A549 (cell line): ENCODE measurements around the gene SHISA3.

Experiments
- CBX2 ChIP-seq: fragments of 200-600 bp; sonication (generic); IDR thresholded peaks from 2 replicates; pipeline ENCODE4 v1.6.1; 2016; ENCODE audit warnings: low read depth, mild to moderate bottlenecking, borderline replicate concordance
- CHD4 ChIP-seq: fragments of 200-600 bp; sonication (generic); IDR thresholded peaks from 2 replicates; pipeline ENCODE4 v1.6.1; 2016; ENCODE audit warnings: antibody characterized with exemption, mild to moderate bottlenecking, borderline replicate concordance
- EP300 ChIP-seq, 2 experiments: fragments of >200 bp; sonication (Bioruptor Twin); formaldehyde crosslinking; IDR thresholded peaks; 2 replicates in 1 of 2; 3 replicates in 1 of 2; pipeline ENCODE4 v1.6.1; 2016 to 2017
- HOXB5 ChIP-seq: fragments of 250-450 bp; sonication (Bioruptor Pico); IDR thresholded peaks from 2 replicates; pipeline ENCODE4 v1.5.0; 2020; ENCODE audit warnings: mild to moderate bottlenecking, moderate library complexity
- PHF8 ChIP-seq: fragments of 200-600 bp; sonication (generic); IDR thresholded peaks from 2 replicates; pipeline ENCODE4 v1.6.1; 2016; ENCODE audit warnings: low read depth, mild to moderate bottlenecking, antibody characterized with exemption, moderate library complexity, borderline replicate concordance
- RCOR1 ChIP-seq: fragments of 150-350 bp; IDR thresholded peaks from 2 replicates; pipeline ENCODE4 v1.6.1; 2014; ENCODE audit warnings: antibody characterized with exemption, low read length, low read depth
- SREBF2 ChIP-seq: fragments of 450-650 bp; IDR thresholded peaks from 2 replicates; pipeline ENCODE4 v1.6.1; 2014; ENCODE audit warnings: mild to moderate bottlenecking, moderate library complexity
- TF ChIP-seq, protein P1 (sequence below): fragments of 200-600 bp; sonication (generic); IDR thresholded peaks from 2 replicates; pipeline ENCODE4 v1.6.1; 2016; ENCODE audit warnings: antibody characterized with exemption, mild to moderate bottlenecking, moderate library complexity
- TF ChIP-seq, protein P2 (sequence below): fragments of >200 bp; sonication (Bioruptor Twin); formaldehyde crosslinking; IDR thresholded peaks from 3 replicates; pipeline ENCODE4 v1.5.1; 2016

DNA sequence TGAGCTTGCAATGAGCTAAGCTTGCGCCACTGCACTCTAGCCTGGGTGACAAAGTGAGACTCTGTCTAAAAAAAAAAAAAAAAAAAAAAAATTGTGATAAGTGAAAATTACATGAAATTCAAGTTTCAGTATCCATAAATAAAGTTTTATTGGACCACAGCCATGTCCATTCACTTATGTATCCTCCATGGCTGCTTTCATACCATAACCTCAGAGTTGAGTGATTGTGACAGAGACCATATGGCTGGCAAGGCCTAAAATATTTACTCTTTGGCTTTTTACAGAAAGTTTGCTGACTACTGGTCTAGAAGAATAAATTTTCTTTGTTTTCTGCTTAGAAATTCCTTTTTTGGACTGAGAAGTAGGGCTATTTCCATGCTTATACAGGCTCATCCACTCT lies 11.8 kb upstream of the SHISA3 start:
- TF ChIP-seq EP300 (IDR thresholded peaks at IDR 0.05) (no peak), CHD4 (no peak), RCOR1 (no peak), SREBF2 (no peak), CBX2 (no peak), PHF8 (no peak), HOXB5 (CRISPR knock-in tag) (no peak)
- TF ChIP-seq, protein P1, sequence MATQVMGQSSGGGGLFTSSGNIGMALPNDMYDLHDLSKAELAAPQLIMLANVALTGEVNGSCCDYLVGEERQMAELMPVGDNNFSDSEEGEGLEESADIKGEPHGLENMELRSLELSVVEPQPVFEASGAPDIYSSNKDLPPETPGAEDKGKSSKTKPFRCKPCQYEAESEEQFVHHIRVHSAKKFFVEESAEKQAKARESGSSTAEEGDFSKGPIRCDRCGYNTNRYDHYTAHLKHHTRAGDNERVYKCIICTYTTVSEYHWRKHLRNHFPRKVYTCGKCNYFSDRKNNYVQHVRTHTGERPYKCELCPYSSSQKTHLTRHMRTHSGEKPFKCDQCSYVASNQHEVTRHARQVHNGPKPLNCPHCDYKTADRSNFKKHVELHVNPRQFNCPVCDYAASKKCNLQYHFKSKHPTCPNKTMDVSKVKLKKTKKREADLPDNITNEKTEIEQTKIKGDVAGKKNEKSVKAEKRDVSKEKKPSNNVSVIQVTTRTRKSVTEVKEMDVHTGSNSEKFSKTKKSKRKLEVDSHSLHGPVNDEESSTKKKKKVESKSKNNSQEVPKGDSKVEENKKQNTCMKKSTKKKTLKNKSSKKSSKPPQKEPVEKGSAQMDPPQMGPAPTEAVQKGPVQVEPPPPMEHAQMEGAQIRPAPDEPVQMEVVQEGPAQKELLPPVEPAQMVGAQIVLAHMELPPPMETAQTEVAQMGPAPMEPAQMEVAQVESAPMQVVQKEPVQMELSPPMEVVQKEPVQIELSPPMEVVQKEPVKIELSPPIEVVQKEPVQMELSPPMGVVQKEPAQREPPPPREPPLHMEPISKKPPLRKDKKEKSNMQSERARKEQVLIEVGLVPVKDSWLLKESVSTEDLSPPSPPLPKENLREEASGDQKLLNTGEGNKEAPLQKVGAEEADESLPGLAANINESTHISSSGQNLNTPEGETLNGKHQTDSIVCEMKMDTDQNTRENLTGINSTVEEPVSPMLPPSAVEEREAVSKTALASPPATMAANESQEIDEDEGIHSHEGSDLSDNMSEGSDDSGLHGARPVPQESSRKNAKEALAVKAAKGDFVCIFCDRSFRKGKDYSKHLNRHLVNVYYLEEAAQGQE, result no peak
- TF ChIP-seq, protein P2, sequence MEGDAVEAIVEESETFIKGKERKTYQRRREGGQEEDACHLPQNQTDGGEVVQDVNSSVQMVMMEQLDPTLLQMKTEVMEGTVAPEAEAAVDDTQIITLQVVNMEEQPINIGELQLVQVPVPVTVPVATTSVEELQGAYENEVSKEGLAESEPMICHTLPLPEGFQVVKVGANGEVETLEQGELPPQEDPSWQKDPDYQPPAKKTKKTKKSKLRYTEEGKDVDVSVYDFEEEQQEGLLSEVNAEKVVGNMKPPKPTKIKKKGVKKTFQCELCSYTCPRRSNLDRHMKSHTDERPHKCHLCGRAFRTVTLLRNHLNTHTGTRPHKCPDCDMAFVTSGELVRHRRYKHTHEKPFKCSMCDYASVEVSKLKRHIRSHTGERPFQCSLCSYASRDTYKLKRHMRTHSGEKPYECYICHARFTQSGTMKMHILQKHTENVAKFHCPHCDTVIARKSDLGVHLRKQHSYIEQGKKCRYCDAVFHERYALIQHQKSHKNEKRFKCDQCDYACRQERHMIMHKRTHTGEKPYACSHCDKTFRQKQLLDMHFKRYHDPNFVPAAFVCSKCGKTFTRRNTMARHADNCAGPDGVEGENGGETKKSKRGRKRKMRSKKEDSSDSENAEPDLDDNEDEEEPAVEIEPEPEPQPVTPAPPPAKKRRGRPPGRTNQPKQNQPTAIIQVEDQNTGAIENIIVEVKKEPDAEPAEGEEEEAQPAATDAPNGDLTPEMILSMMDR, result no peak
